Central memory CD8-positive, alpha-beta T cell (primary cell): ENCODE results near the gene SEC31A.
A peak's percentile ranks its signal among the peaks of the same experiment; 100 is the strongest.
"Not testable (repeated sequence)": the region's sequence is repeated elsewhere in the genome, so short reads cannot be mapped to it uniquely, and the experiment has no call there.

Experiments used
- ATAC-seq: fragments of 150-1000 bp; cut with Tn5 transposase; replicated peaks from 2 replicates; pipeline ENCODE4 v1.10.0; 2022; ENCODE audit warnings: mild to moderate bottlenecking, moderate FRiP score, moderate number of reproducible peaks; ENCODE audit not compliant: poor library complexity, severe bottlenecking; ENCODE audit errors: extremely low read depth
- DNase-seq, 2 donors: peaks; one replicate each; pipeline ENCODE4 v3.0.0; 2021; ENCODE audit warnings: low spot score in 2 of 2
- H3K27ac Mint-ChIP-seq: one replicate; pipeline ENCODE4 v1.8.0; 2022; ENCODE audit warnings: low read depth, mild to moderate bottlenecking, moderate library complexity, mixed read lengths
- H3K27me3 Mint-ChIP-seq: one replicate; pipeline ENCODE4 v1.8.0; 2022; ENCODE audit warnings: mixed read lengths
- H3K36me3 Mint-ChIP-seq: one replicate; pipeline ENCODE4 v1.8.0; 2022; ENCODE audit warnings: mild to moderate bottlenecking, moderate library complexity, mixed read lengths; ENCODE audit not compliant: insufficient read depth
- H3K4me1 Mint-ChIP-seq: one replicate; pipeline ENCODE4 v1.8.0; 2022; ENCODE audit warnings: mixed read lengths
- H3K4me3 Mint-ChIP-seq: one replicate; pipeline ENCODE4 v1.8.0; 2022; ENCODE audit warnings: mild to moderate bottlenecking, moderate library complexity, mixed read lengths
- H3K9me3 Mint-ChIP-seq: one replicate; pipeline ENCODE4 v1.8.0; 2022; ENCODE audit warnings: mixed read lengths

SEC31A gene

GRCh38 chr4:82851318-82851717 is 39.6 kb downstream of the SEC31A start:
- DNase-seq (no peak), ATAC-seq (no peak)
- Mint-ChIP-seq H3K36me3 (peaks cover 70% of the 10 kb centered on the region), H3K27ac (no peak overlapping the region), H3K9me3 (no peaks in the 10 kb centered on the region), H3K27me3 (no peaks in the 10 kb centered on the region), H3K4me1 (peaks cover 4% of the 10 kb centered on the region), H3K4me3 (no peak overlapping the region)

- peaks cover 68% of the 10 kb centered on the region for H3K36me3 Mint-ChIP-seq
- no peak overlapping the region for H3K4me3 Mint-ChIP-seq
- H3K9me3 Mint-ChIP-seq, result no peaks in the 10 kb centered on the region
- H3K4me1 Mint-ChIP-seq, result peaks cover 4% of the 10 kb centered on the region
- no peak for ATAC-seq
- H3K27ac Mint-ChIP-seq, result no peak overlapping the region
- DNase-seq, result no peak
- H3K27me3 Mint-ChIP-seq, result no peaks in the 10 kb centered on the region
Measured at GRCh38 chr4:82850684-82851083, 40.3 kb downstream of the SEC31A start.

DNA sequence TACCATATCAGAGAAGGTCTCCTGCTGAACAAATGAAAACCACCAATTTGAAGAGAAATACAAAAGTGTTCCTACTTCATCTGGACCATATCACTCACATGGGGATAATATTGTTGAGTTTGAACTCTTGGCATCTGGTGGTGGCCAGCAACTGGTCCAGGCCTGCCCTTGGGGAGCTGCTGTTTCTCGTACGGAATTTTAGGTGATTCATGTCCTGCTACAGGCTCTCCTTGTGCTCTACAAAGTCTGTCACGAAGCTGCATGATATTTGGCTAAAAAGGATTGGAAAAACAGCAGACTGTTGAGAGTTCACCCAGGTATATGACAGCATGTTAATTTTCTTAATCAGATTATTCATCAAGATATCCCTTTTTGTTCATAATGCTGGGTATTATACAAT is 42.2 kb downstream of the SEC31A start:
- H3K4me1 Mint-ChIP-seq, result peaks cover 4% of the 10 kb centered on the region
- H3K36me3 Mint-ChIP-seq, result peaks cover 67% of the 10 kb centered on the region
- H3K27ac Mint-ChIP-seq, result no peak overlapping the region
- no peak overlapping the region for H3K4me3 Mint-ChIP-seq
- ATAC-seq, result no peak
- H3K27me3 Mint-ChIP-seq, result no peaks in the 10 kb centered on the region
- no peak for DNase-seq
- no peaks in the 10 kb centered on the region for H3K9me3 Mint-ChIP-seq

GRCh38 chr4:82842593-82842992 is 48.4 kb downstream of the SEC31A start:
- Mint-ChIP-seq H3K9me3 (no peaks in the 10 kb centered on the region), H3K27ac (no peak overlapping the region), H3K27me3 (no peaks in the 10 kb centered on the region), H3K4me3 (no peak overlapping the region), H3K4me1 (no peaks in the 10 kb centered on the region), H3K36me3 (peaks cover 59% of the 10 kb centered on the region)
- ATAC-seq (no peak), DNase-seq (no peak)

GRCh38 chr4:82839624-82840023 is 51.3 kb downstream of the SEC31A start:
- Mint-ChIP-seq H3K4me1 (no peaks in the 10 kb centered on the region), H3K36me3 (peaks cover 50% of the 10 kb centered on the region)

GRCh38 chr4:82833696-82834313 is 57.1 kb downstream of the SEC31A start:
- Mint-ChIP-seq H3K4me3 (no peak overlapping the region), H3K27me3 (no peaks in the 10 kb centered on the region), H3K4me1 (no peaks in the 10 kb centered on the region), H3K9me3 (no peaks in the 10 kb centered on the region), H3K36me3 (peaks cover 21% of the 10 kb centered on the region), H3K27ac (no peak overlapping the region)
- DNase-seq (no peak), ATAC-seq (no peak)

More at GRCh38 chr4:82839624-82840023, 51.3 kb downstream of the SEC31A start:
- H3K27me3 Mint-ChIP-seq, result no peaks in the 10 kb centered on the region
- H3K4me3 Mint-ChIP-seq, result no peak overlapping the region
- no peaks in the 10 kb centered on the region for H3K9me3 Mint-ChIP-seq
- ATAC-seq, result no peak
- DNase-seq, result no peak
- no peak overlapping the region for H3K27ac Mint-ChIP-seq

DNA sequence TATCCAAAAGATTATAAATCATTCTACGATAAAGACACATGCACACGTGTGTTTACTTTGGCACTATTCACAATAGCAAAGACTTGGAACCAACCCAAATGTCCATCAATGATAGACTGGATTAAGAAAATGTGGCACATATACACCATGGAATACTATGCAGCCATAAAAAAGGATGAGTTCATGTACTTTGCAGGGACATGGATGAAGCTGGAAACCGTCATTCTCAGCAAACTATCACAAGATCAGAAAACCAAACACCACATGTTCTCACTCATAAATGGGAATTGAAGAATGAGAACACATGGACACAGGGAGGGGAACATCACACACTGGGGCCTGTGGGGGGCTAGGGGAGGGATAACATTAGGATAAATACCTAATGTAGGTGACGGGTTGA is 57.9 kb downstream of the SEC31A start:
- H3K27me3 Mint-ChIP-seq, ATAC-seq, H3K27ac Mint-ChIP-seq, H3K4me3 Mint-ChIP-seq, H3K9me3 Mint-ChIP-seq, H3K4me1 Mint-ChIP-seq, DNase-seq: not testable (repeated sequence)
- peaks cover 21% of the 10 kb centered on the region for H3K36me3 Mint-ChIP-seq

DNA sequence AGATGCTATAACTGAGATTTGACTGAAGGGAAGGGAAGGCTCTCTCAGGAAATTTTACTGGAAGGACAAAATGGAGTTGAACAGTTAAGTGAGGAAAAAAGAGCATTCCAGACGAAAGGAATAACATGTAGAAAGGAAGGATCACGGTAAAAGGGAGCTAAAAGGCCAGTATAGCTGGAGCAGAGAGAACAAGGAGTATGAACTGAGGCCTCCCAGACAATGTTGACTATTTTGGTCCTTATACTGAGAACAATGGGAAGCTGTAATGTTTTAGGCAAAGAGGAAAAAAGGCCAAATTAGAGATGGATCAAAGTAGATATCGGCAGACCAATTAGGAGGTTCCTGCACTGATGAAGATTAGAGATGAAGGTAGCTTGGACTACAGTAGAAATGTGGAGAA is 65.5 kb downstream of the SEC31A start:
- H3K27ac Mint-ChIP-seq, result peak overlapping the region; percentile 63

GRCh38 chr4:82823062-82823461 is 67.9 kb downstream of the SEC31A start:
- H3K9me3 Mint-ChIP-seq, result no peaks in the 10 kb centered on the region
- H3K27ac Mint-ChIP-seq, result no peak overlapping the region
- no peak for ATAC-seq

More for the DNA sequence above, 65.5 kb downstream of the SEC31A start:
- DNase-seq, result no peak
- Mint-ChIP-seq H3K27me3 (no peaks in the 10 kb centered on the region), H3K4me3 (no peak overlapping the region), H3K9me3 (no peaks in the 10 kb centered on the region), H3K36me3 (peaks cover 61% of the 10 kb centered on the region), H3K4me1 (peaks cover 5% of the 10 kb centered on the region)
- no peak for ATAC-seq

GRCh38 chr4:82820689-82821088 is 70.3 kb downstream of the SEC31A start:
- peaks cover 62% of the 10 kb centered on the region for H3K36me3 Mint-ChIP-seq
- H3K9me3 Mint-ChIP-seq, result no peaks in the 10 kb centered on the region
- DNase-seq (no peak), ATAC-seq (no peak)
- no peak overlapping the region for H3K27ac Mint-ChIP-seq
- no peaks in the 10 kb centered on the region for H3K27me3 Mint-ChIP-seq
- H3K4me3 Mint-ChIP-seq, result no peak overlapping the region
- peaks cover 4% of the 10 kb centered on the region for H3K4me1 Mint-ChIP-seq

More at GRCh38 chr4:82823062-82823461, 67.9 kb downstream of the SEC31A start:
- Mint-ChIP-seq H3K4me3 (no peak overlapping the region), H3K4me1 (peaks cover 5% of the 10 kb centered on the region), H3K27me3 (no peaks in the 10 kb centered on the region), H3K36me3 (peaks cover 73% of the 10 kb centered on the region)
- DNase-seq, result no peak

DNA sequence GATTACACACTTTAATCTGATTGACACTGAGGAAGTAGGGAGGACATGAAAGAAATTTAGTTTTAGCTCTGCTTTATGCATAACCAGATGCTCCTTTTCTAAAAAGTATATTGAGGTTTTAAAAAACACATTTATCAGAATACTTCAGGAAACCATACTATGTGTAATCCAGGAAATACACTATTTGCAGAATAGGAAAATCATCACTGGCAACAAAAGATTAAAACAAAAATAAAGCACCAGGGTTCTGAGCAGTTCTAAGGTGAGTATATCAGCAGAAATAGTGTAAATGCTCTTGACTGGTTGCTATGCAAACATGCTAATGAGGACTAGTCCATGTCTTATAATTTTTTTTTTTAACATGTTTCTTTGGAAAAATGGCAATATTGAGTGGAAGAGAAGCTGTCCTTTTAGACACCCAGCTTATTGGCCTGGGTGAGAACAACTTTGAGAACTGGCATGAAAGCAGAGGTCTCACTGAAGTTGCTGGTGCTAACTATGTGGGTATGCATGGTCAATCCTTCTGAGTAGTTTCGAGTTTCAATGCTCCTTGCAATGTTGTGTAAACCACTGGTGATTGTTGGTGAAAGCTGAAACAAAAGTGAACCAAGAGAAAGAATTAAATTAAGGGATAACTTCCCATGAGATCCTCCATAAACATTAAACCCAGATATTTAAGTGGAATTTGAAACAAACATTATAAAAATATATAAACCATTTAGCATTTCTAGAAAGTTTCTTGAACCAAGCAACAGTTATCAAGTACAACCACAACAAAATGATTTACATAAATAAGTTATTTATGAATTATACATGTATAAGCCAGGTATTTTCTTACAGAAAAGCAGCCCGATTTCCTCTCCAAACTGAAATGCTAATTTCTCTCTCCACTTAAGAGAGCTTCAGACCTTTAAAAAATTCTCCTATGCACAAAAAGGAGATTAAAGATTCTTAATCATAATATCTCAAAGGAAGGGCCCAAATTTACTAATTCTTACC is 72.0 kb downstream of the SEC31A start:
- Mint-ChIP-seq H3K27me3 (no peaks in the 10 kb centered on the region), H3K27ac (no peak overlapping the region), H3K9me3 (no peaks in the 10 kb centered on the region), H3K4me1 (no peaks in the 10 kb centered on the region), H3K4me3 (no peak overlapping the region), H3K36me3 (peaks cover 48% of the 10 kb centered on the region)
- ATAC-seq (no peak), DNase-seq (no peak)

DNA sequence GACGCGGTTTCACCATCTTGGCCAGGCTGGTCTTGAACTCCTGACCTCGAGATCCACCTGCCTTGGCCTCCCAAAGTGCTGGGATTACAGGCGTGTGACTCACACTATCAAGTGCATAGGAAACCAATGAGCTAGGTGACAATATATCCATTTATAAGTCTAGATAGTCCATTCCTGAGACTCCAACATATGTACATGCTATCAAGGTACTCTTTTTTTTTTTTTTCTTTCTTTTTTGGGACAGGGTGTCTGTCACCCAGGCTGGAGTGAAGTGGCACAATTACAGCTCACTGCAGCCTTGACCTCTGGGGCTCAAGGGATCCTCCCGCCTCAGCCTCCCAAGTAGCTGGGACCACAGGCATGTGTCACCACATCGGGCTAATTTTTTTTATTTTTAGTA is 74.1 kb downstream of the SEC31A start:
- H3K27ac Mint-ChIP-seq, H3K9me3 Mint-ChIP-seq, H3K4me1 Mint-ChIP-seq, ATAC-seq, H3K27me3 Mint-ChIP-seq, H3K4me3 Mint-ChIP-seq, DNase-seq: not testable (repeated sequence)
- H3K36me3 Mint-ChIP-seq, result peaks cover 34% of the 10 kb centered on the region

DNA sequence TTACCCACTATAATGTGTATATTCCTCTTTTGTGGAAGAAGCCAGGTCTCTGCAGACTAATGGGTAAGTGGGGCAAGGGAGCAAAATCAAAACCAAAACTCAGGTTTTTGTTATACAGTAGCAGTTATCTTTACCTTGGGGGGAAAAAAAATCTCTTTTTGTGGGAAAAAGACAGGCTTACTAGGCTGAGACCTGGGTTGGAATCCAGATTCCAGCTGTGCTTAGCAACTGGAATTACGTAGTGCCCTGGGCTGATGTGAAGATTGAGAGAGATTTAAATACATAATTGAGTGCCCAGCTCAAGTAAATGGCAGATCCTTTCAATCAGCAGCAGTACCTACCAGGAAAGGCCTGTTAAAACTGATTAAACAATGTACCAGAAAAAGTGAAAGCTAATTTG is 76.9 kb downstream of the SEC31A start:
- no peak overlapping the region for H3K27ac Mint-ChIP-seq
- peaks cover 14% of the 10 kb centered on the region for H3K36me3 Mint-ChIP-seq
- no peak overlapping the region for H3K4me3 Mint-ChIP-seq
- H3K9me3 Mint-ChIP-seq, result no peaks in the 10 kb centered on the region
- no peak for ATAC-seq
- H3K27me3 Mint-ChIP-seq, result no peaks in the 10 kb centered on the region
- DNase-seq, result no peak
- H3K4me1 Mint-ChIP-seq, result no peaks in the 10 kb centered on the region
